Islet precursor cell (in vitro differentiated cells): ENCODE data around the gene BTBD16.

Experiments
- DNase-seq: peaks from one replicate; pipeline ENCODE4 v3.0.0-alpha.2; 2018

Gene BTBD16

DNA sequence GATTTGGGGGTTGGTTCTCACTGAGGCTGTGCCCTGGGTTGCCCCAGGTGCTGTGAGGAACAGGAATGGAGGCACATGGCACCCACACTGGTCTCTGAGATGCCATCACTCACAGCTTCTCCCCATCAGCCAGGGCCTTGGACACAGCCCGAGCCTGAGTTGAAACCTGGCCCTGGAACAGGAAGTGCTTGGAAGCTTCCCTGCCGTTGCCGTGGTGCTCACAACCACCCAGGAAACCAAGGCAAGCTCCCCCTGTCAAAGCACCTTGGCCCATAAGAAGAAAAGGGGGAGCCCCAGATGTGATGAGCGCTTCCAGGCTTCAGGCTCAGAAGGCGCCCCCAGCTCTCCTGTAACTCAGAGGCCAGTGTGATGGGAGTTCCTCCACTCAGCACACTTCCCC, at the start of gene BTBD16:
TSS of gene BTBD16 (plus strand) at position 221 of the 400 bp plus-strand sequence. CDS start 3,786 bp downstream, outside the sequence.
- DNase-seq: no peak

DNA sequence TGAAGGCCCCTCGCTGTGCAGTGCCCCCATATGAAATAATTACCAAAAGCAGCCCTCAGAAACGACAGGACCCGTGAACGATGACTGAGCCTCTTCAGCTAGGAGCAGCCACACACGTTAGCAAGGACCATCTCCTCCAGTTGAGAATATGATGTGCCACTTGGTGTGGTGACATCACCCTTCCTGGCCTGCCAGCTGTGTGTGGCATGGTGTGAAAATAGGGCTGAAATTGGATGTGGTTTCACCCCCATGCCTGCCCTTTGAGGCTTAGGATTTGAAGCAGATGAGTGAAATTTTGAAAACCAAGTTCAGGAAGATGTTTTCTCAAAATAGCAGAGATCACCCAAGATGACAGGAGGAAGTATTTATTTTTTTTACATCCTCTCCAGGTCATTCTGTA, 49.1 kb upstream of the BTBD16 start:
- DNase-seq: no peak

DNA sequence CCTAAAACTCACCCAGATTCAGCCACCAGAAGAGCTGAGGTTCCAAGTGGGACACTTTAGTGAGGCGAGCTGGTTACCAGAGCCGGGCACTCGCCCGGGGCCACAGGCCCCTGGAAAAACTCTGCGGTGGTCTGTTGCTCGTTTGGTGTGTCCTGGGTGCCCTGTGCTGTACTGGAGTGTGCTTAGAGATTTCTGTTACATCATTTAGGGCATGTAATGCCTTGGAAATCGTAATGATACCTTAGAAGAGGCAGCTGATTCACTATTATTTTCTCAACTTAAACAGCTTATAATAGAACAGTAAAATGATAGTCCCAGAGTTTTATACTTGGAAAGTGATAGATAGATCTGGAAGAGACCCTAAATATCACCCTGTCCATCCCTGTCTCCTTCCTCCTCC, 48.5 kb upstream of the BTBD16 start:
- no peak for DNase-seq

DNA sequence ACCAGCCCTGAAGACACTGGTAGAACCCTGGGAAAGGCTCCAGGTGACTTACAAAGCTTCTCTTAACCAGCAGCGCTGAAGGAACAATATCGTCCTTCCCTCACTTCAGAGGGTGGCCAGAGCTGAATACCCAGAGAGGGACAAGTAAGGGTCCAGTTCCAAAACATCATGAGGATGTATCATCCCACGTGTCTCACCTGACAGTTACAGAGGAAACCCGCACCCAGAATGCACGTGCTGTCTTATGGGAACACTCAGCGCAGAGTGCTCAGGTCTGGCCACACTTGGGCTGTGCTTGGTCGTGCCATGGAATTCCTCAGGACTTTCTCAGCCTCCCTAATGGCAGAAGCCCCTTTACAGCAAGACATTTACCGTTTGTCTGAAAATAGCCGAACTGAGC, 46.9 kb upstream of the BTBD16 start:
- no peak for DNase-seq

DNA sequence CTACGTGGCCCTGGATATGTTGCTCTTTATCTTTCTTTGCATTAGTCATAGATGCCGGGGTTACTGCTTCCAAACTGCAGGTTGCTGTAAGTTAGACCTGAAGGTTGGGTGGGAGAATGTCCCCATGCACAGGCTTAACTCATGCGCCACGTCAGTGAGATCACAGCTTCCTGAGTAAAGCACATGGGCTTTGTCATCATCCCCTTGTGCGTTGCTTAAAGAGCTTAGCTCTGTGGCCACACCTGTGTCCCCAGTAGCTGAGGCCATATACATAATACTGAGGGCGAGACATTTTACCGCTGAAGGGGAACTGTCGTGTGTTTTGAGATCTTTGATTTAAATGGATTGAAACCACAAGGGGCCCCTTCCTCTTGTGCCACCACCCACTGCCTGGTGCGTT, 45.8 kb upstream of the BTBD16 start:
- no peak for DNase-seq

DNA sequence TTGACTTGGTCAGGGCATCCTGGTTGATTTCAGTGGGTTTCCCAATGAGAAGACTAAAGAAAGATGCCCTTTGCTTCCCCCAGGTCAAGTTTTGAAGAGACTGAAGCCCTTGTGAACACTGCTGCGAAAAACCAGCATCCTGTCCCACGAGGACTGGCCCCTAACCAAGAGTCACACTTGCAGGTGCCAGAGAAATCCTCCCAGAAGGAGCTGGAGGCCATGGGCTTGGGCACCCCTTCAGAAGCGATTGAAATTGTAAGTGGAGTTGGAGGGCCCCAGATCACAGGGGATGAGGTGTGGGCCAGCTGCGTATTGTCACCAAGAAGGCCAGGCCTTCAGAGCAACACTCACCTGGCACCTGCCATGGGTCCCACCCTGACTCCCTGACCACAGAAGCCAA, 43.3 kb upstream of the BTBD16 start:
- no peak for DNase-seq

DNA sequence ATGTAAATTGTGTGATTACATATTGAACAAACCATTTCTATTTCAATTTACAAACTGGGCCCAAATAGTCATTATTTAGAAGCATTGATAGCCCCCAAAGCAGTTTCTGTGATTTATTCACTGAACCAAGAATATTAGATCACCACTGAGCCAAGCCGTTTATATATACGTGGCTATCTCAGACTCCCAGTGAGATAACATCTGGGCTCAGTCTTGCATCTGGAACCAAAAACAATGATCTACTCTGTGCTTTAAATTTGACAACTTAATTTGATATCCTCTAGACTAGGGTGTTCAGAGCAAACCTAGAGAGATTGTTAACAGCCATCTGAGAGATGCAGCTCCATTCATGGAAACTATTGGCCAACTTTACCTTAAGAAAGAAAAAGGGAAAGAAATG, 41.4 kb upstream of the BTBD16 start:
- no peak for DNase-seq

DNA sequence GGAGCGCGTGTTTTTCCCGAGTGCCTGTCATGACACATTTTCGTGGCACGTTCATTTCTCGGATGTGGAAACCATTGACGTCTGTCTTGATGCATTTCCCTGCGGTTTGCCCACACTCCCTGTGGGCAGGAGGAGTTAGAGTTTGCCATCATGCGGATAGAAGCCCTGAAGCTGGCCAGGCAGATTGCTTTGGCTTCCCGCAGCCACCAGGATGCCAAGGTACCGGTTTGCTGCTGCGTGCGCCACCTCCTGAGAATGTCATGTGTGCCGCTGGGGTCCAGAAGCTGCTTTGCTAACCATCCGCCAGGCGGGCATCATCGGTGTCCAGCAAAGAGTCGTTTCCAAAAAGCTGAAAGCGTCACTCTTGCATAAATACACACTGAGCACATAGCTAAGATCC, 40.9 kb upstream of the BTBD16 start:
- DNase-seq: no peak

DNA sequence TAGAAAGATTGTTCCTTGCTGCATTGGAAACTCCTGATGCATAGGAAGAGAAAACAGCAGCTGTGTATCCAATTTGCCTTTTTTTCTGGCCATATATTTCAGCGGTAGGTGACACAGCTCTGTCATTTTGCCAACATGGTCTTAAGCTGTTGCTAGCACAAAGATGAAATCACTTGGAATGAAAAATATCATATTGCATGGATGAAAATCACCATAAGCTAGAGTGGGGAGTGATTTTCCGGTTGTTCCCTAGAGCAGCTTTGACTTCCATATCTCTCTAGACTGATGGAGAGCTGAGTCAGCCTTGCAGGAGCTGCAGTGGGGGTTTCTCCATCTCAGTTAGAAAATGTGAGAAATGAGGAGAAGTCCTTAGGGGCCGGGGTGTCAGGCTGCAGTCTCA, 38.3 kb upstream of the BTBD16 start:
- no peak for DNase-seq

DNA sequence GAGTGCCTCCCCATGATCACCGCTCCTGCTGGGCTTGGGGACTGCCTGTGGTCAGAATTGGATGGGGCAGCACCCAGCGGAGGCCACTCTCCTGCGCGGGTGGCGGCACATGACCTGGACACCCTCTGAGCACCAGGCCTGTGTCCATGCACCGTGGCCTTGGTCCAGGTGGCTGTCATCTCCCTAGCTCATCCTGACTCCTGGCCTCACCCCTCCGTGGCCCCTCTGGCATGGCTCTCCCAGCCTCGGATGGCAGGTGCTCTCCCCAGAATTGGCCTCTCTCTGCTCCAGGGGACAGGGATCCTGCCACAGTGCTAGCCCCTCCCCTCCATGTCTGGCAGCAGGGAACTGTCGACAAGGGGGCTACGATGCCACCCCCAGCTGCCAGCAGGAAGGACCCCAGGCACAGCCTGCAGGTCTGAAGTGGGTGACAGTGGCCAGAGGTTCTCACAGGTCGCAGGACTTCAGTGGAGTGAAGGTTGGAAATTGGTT, 37.2 kb upstream of the BTBD16 start:
- DNase-seq: no peak

DNA sequence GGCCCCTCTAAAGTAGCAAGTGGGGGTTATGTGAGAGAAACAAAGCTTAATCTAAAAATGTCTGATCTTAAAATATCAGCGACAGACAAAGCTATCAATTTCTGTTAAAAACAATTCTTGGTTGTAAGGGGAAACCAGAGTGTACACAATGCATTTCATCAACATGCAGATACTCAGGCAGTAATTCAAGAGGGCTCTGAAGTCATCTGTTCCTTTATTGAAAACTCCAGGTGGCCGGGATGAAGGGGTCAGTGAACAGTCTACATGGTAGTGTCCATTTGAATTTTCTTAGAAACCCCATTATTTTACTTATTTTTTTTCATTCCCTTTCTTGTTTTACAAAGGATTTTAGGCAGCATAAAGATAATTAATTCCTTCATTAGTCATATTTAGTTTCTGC, 36.7 kb upstream of the BTBD16 start:
- no peak for DNase-seq

DNA sequence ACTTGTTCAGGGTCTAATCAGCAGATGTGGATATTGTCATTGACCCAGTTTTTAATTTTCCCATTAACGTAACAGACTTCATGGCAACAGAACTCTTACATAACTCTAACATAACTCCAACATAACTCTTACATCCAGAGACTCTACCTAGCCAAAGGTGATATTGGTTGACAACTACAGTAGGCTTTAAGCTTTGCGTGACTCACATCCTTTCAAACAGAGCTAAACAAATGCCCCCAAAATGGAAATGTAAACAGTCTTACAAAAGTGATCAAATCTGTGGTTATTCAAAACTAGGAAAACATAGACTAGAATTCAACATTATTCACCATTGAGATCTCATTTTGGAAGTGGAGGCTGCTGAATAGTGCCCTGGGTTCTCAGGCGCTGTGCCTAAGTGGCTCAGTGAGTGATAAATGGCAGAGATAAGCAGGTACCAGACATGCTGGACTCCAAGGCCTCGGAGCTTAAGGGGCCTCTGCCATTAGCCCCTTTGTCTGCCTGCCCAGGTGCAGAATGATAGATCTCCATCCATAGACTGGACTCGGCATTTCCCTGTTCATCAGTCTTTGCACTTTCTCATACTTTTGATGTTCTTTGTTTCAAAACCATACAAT, 34.3 kb upstream of the BTBD16 start:
- peak; percentile 71 for DNase-seq

DNA sequence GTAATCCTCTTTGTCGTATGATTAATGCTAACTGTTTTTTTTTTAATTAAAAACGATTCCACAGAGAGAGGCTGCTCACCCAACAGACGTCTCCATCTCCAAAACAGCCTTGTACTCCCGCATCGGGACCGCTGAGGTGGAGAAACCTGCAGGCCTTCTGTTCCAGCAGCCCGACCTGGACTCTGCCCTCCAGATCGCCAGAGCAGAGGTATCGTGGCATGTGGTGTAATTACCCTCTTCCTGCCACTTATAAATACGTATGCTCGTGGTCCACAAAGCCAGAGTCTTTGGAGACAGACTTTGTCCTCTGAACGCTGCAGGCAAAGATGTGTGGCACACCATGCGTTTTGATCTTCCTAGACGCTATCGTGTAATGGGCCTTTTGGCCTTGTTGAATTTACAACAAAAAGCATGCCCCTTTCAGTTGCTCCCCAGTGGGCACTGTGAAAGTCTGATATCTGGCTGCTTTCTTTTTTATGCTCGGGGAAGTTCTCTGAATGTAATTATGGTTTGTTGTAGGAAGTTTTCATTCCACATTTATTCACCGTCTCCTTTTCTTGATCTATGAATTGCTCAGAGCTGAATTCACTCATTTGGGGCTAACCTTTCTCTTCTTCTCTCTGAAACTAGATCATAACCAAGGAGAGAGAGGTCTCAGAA, 33.6 kb upstream of the BTBD16 start:
- no peak for DNase-seq

DNA sequence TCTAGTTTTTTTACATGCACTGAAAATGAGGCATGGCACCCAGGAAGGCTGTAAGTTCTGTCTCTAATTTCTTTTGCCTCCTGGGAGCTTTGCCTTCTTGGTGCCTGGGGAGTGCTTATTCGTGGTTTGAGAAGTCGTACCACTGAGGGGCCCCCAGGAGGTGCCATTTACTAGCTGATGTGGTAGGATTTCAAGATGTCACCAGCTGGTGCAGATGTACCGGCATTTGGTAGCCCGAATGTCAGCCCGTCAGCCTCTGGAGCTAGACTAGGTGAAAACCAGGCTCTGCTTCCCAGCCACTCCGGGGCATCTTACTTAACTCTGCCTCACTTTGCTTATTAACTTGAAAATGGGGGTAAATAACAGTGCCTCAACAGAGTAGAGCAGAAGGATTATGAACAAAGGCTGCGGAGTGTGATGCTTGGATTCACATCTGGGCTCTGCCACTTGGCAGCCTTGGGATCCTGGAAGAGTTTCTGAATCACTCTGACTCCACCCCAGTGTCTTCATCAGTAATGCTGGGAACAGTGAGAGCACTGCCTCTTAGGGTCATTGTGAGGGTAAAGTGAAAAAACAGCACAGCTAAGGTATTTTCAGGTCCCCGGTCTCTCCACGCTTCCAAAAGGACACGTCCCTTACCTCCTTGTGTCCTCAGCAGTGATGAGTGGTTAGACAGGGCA, 31.4 kb upstream of the BTBD16 start:
- no peak for DNase-seq

DNA sequence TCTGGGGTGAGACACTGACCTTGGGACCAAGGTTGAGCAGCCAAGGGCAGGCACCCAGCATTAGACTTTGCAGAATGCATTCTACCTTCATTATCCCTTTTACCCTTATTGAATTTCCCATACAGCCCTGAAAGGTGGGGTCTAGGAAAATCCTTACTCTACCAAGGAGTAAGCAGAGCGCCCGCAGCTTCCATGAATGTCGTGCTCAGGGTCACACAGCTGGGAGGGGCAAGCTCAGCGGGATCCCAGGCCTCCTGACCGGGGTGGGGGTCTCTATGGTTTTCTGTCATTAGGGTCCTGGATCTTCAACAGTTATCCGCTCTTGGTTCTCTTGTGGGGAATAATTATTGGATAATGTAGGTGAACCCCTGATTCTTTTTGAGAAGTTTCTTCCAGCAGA, 30.7 kb upstream of the BTBD16 start:
- DNase-seq: no peak

DNA sequence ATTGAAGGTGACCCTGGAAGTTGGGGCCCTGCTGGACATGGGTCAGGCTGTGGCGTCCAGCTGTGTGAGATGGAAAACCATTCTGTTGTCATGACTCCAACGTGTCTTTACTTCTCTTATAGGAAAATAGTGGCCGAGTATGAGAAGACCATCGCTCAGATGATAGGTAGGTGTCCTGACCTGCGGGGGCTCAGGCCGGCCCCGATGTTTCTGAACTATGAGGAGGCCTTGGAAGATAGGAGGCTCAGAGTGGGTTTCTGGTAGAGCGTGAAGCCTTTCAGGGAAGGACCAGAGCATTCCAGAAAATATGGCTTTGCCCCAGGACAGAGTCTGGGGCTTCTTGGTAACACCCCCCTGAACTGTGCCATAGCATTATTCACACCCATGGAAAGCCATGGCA, 29.3 kb upstream of the BTBD16 start:
- no peak for DNase-seq

DNA sequence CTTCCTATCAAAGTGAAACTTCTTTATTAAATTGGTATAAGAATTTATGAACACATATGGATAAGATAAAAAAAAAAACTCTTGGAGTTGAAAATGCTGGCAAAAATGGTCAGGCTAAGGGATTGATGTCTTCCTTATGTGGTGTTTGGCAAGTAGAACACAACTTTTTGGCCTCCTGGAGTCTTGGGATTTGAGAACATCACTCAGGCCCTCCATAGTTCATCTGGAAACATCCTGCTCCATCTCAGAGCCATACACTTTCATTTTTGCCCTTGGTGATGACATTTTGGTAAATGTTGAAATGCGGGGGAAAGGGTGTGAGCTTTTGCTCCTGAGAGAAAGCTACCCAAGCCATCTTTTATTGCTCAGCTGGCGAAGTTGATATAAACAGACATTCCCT, 27.5 kb upstream of the BTBD16 start:
- no peak for DNase-seq

DNA sequence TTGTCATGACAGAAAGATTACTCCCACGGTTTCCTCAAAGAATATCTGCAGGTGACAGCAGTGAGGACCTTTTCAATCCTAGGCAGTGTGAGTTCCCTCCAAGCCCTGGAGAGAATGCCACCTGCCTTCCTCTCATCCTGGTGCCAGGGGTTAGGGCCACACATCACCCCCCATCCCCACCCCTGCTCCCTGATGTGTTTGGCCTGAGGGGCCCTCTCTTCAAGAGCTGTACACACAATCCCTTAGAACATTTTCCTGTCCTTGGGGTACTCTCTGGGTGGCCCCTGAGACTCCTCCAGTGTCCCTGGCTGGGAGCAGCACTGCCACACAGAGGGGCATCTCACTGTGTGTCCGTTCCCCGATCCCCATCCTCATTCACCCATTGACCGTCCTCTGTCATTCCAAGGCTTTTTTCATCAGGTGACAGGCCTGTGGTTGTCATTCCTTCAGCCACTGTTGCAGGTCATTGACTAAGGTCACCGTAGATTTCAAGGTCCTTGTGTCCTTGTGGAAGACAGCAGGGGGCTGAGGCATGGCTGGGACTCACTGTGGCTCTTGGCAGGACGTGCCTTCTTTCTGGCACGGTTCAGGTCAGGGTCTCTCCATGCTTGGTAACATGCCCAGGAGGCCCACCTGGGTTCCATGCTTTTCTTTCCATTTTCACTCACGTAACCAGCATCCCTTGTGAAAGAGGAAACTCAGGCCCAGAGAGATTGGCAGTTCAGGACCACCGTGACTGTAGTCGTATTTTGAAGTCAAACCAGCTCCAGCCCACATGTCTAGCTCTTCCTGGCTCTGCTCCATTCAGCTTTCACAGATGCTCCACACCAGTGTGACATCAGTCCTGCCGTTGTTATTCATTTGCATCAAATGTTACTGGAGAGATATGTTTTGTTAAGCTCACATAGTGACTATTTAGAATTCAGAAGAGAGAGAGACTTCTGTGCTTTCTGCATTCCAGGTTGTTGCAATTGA, 26.8 kb upstream of the BTBD16 start:
- DNase-seq: no peak

DNA sequence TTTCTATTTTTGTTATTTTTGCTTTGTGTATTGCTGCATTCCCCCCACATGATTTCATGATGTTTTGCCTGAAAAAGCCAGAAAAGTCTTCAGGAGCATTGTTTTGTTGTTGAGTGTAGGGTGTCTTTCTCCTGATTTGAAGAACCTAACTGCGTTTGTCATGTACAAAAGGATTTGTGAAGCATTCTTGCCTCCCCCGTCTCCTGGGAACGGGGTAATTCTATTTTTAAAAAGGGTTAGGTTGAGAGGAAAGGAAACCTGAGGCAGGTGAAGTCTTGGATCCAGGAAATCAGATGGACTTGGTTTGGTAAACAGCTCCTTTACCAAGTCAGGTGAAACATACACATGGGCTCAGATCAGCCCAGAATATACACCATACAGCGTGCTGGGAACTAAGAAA, 26.0 kb upstream of the BTBD16 start:
- no peak for DNase-seq

DNA sequence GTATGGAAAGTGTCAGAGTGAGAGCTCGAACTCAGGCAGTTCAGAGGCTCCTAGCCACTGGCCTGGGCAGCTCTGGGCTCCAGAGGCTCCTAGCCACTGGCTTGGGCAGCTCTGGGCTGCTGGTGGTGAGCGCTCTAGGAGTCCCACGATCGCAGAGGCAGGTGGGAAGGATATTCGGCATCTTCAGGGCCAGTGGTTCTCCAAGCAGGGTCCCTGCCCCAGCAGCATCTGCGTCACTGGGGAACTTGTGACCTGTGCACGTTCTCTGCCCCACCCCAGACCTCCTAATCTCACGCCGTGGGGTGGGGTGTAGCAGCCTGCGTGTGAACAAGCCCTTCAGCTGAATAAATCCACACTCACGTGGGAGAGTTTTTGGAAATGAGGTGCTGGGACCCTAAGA, 25.2 kb upstream of the BTBD16 start:
- peak; percentile 34 for DNase-seq

DNA sequence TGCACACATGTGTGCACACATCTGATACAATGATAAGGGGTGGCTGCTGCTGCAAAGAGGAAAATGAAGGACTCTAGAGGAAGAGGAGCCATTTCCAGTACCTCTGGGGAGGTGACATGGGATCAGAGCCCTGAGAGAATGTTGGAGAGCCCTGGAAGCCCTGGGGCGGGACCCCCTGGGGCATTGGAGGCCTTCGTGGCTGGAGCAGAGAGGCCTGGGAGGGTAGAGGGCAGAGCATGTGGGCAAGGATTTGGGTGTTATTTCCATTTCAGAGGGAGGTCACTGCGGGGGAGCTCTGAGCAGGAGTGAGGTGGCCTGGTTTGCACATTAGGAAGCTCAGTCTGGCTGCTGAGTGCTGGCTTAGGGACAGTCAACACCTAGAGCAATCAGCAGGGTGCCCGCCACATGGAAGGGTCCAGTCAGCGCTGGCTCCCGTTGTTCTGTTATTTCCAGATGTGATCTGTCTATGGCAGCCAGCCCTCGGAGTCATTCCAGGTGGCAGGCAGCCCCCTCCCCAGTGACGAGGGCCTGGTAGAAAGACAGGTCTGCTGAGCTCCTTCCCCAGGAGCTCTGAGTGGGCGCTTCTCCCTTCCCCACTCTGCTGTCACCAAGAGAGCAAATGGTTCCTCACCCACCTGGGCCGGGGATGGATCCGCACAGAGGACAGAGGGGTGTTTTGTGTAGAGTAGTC, 24.1 kb upstream of the BTBD16 start:
- DNase-seq: no peak
